ENCODE results near the gene NMNAT2.
"Not testable (repeated sequence)": the region's sequence is repeated elsewhere in the genome, so short reads cannot be mapped to it uniquely, and the experiment has no call there.

The NMNAT2 gene

DNA sequence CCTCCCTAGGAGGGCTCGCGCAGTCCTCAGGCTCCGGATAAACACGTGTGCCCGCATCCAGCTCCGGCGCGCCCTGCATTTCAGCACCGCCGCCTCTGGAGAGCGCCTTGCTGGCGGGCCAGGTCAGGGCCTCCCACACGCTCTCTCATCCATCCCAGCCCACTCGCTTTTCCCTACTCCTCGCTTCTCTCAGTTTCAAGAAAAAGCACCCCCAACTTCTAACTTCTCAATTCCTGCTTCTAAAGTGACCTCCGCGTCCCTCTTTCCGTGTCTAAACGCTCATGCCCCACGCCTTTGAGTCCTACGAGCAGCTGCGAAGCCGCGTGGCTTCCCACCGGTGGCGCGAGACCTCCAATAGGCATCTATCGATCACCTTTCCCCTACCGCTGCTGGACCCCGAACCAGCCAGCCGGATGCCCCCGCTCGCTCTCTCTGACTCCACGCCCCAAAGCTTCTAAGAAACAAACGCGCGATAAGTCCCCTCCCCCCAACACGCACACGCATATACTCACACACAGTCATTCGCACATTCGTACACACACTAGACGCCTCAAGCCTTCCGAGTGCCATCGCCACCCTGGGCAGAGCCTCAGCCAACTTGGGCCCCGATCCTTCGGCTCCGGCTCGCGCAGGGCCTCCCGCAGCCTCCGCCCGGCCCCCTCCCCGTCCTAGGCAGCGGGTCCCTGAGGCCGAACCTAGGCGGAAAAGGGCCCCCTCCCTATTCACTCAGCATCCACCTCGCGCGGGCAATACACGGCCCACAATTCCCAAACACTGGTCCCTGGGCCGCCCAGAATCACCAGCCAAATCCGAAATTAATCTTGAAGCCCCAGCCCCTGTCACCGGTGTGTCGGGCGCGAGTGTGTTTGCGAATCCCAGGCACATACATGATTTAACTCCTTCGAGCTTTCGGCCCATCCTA, 1.1 kb downstream of the NMNAT2 start:
- DNase-seq, result peak in 1 of 2 donors; percentile 4

DNA sequence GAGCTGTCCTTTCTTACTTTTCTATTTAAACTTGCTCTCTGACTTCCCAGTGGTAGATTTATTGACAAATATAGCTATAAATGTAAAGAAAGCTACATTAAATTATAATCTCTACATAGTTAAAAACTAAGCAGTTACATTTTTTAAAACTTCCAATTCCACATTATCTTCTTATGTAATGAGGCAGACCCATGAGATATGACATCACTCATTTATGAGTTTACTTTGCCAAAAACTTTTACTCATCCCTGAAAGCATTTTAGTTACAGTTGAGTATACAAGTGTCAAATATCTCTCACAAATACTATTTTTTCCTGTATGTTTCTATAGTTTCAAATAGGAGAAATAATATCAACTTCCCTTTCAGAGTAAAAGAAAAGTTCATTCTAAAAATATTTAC, 3.8 kb downstream of the NMNAT2 start:
- no peak for DNase-seq

- DNase-seq, result no peak
Observed at GRCh38 chr1:183411091-183411490, 7.1 kb downstream of the NMNAT2 start.

GRCh38 chr1:183407961-183408360, 10.2 kb downstream of the NMNAT2 start:
- DNase-seq, result no peak

- no peak for DNase-seq
Observed at GRCh38 chr1:183407474-183407873, 10.7 kb downstream of the NMNAT2 start.

- no peak for DNase-seq
Observed at GRCh38 chr1:183404476-183404875, 13.7 kb downstream of the NMNAT2 start.

- no peak for DNase-seq
Observed at GRCh38 chr1:183403498-183403897, 14.7 kb downstream of the NMNAT2 start.

DNA sequence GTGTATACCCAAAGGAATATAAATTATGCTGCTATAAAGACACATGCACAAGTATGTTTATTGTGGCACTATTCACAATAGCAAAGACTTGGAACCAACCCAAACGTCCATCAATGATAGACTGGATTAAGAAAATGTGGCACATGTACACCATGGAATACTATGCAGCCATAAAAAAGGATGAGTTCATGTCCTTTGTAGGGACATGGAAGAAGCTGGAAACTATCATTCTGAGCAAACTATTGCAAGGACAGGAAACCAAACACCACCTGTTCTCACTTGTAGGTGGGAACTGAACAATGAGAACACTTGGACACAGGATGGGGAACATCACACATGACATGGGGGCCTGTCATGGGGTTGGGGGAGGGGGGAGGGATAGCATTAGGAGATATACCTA, 16.6 kb downstream of the NMNAT2 start:
- not testable (repeated sequence) for DNase-seq

- no peak for DNase-seq
Observed at GRCh38 chr1:183394435-183394834, 23.7 kb downstream of the NMNAT2 start.

DNA sequence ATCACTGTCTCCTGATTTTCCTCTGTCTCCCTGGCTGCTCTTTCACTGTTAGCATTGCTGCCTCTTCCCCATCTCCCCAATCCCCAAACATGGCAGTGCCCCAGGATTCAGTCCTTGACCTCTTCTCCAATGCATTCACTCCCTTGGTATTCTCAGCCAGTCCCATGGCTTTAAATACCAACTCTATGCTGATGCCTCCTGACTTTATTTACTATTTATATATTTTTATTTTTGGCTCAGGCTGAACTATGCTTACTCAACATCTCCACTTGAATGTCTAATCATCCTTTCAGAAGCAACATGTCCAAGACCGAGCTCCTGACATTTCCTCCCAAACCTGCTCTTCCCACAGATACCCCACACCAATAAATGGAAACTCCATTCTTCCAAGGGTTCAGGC, 26.3 kb downstream of the NMNAT2 start:
- no peak for DNase-seq

DNA sequence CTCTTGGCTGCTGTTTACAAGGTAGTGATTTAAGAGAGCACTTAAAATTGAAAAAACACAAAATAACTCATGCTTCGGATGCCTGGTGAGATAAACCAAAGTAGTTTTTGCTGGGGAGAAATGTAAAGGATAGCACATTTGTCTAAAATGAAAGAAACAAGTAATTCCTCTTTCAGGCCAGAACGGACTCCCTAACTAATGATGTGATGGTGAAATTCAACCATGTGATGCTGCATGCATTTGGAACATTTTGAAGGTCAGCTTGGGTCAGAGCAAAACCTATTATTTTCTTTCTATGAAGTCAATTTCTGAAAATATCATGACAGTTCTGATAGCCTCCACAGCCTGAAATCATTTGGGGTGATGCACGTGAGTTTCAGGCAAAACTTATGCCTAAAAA, 27.6 kb downstream of the NMNAT2 start:
- no peak for DNase-seq

GRCh38 chr1:183388735-183389134, 29.4 kb downstream of the NMNAT2 start:
- DNase-seq, result no peak

DNA sequence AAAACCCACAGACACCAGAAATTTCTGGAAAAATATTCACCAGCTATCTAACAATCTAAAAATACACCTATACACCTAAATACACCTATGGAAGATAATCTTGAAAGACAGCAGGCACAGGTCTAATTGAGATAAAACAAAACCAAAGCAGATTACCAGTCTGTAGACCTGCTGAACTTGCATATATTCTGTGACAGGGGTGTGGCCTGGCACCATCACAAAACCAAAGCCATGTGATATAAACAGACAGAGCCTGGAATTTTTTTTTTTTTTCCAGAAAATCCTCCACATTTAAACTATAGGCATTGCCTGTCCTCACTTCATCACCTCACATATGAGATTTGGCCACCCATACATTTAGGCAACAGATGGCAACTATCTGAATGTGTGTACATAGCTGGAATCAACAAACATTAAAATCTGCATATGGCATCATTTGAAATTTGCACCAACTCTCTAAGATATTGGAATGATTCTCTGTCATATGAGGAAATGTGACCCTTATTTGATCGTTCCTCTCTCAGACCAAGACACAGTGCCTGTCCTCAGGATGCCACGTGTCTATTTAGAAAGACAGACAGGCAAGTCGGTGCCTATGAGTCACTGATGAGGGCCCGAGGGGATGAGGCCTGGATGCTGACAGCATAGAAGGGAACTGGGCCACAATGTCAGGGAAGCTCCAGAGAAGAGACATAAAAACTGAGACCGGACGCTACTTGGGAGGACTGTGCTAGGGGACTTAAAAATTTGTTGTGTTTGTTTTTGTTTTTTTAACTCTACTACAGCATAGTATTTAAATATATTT, 32.6 kb downstream of the NMNAT2 start:
- DNase-seq, result no peak

DNA sequence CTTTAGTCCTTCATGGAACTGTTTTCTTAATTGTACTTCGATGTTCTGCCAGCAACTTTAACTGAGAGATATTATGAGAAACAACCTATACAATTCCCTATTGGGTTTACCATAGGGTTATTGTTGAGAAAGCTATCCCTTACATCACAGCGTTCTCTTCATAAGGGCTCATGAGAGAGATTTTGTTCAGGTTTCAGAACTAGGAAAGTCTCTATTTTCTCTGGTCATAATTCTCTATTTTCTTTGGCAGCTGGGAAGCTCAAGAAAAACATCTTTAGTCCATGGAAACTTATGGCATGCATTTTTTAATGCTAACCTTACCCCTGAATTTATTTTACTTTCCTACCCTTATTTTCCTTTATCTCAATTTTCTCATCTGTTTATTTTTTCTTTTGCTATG, 38.2 kb downstream of the NMNAT2 start:
- no peak for DNase-seq

GRCh38 chr1:183375381-183375780, 42.8 kb downstream of the NMNAT2 start:
- no peak for DNase-seq

DNA sequence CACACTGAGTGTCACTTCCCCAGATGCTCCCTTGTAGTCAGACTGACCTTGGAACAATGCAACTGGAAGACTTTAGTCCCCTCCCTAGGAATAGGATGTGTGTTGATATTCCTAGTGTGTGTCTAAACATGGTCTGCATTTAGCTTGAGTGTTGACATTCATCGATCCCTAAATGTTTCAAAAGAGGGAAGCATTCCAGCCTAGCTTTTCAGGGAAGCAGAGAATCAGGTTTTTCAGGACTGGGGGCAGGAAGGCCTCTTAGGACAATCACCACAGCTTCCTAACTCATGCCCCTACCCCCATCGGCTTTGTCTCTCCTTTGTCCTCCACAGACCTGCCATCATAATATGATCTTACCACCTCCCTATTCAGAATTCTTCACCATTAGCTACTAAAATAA, 43.4 kb downstream of the NMNAT2 start:
- DNase-seq, result no peak

DNA sequence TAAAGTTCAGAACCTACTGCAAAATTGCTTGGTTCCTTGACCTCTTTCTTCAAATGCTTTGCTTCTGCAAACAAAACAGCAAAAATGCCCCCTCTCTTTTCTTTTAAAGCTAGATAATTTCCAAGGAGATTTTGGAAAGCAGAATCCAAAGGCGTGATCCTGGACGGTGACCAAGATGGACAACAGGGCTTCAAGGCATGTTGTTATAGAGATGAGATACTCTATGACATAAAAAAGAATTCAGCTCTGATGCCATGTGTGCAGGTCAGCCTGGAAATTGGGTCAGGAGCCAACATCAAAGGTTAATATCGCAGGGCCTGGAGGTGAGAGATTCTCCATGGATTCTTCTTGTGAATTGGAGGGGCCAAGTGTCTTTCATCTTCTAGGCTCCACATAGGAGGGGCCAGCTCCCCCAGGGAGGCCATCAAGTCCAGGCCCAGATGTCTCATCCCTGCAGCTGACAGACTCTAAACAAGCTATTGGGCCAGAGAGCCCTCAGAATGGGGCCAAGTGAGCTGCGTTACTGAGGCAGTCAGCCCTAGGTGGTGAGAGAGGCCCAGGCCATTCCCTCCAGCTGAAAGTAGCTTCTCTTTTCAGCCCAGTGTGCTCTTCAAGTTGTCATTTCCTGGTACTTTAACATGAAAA, 45.5 kb downstream of the NMNAT2 start:
- DNase-seq, result no peak

- DNase-seq, result no peak
Observed at GRCh38 chr1:183370399-183371058, 47.7 kb downstream of the NMNAT2 start.

DNA sequence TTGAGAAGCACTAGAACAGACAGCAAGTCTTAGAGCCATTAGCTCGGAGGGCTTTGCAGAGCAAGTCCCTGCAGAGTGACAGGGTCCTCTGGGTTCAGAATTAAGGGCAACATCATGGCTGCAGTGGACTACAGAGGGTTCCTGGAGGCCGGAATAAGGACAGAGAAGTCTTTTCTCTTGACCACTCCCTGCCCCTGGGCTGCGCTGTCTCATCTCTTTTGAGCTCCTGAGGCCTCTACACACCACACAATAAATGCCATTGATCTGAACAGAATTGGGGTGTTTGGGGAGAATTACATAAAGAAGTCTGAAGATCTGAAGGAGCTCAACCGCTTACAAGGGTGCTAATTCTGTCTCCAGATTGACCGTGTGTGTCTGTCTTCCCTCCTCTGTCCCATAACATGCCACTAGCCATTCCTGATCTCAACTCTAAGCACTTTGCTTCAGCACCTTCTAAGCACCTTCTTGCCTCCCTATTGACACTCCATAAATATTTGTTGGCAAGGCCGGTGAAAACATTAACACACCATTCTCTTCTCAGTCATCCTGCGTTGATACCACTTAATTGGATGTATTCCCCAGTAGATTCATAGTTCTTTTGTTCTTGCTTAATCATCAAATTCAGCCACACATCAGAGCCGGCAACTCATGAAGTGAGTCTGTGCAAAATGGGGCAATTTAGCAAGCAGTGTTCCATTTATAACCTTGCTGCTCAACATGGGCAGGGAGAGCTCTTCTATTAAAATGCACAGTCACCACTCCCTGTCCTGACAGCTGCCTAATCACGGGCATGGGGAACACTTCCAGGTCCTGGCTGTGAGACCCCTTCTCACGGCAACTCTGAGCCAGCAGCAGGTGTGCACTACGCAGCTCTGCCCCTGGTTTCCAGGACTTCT, 49.7 kb downstream of the NMNAT2 start:
- DNase-seq, result no peak

DNA sequence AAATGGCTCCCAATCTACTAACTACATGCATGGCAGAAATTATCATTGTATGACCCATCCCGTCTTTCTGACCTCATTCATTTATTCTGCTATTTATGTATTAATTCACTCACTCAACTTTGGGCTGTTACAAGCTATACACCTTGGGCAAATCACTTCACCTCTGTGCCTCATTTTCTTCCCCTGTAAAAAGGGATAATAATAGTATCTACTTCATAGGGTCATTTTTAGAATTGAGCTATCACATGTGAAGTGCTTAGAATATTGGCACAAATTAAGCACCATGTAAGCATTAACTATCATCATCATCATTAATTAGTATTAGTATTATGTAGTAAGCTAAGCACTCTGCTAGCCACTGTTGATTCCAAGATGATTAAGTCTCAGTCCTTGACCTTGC, 52.1 kb downstream of the NMNAT2 start:
- no peak for DNase-seq

DNA sequence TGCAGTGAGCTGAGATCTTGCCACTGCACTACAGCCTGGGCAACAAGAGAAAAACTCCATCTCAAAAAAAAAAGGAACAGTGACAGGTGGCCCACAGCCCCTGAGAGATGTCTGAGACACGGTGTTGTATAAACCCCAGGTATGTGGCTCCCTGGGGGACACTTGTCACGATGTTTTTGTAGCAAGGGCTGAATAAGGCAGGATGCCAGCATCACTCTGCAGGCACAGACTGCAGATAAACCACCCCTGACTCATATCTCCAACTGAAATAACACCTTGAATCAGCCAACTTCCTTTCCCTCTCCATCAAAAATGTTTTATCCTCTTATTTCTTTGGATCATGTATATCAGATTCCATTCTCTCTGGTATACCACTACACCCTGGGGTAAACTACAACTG, 52.5 kb downstream of the NMNAT2 start:
- DNase-seq, result no peak

DNA sequence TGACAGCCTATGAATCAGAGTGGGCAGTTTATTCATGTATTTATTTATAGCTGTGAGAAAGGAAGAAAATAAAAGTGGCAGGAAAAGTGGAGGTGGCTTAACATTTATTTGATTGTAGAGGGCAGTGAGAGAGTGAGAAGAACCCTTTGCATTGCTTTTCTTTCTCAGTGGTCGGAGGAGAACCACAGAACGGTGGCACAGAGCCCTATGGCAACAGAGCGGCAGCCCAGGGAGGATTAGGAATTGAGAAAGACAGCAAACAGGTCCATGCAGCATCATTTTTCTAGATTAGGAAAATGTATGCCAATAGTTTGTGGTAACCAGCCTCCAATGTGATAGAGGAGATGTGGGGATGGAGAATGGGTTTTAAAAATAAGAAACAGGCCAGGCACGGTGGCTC, 53.1 kb downstream of the NMNAT2 start:
- no peak for DNase-seq

Measured in activated CD4-positive, alpha-beta T cell treated with anti-CD3 and anti-CD28 coated beads for 4 hours (primary cell).